CD4-positive, alpha-beta T cell treated with Interleukin-21 for 1 hour (primary cell): ENCODE data around the gene GDAP2.
"Not testable (repeated sequence)": the region's sequence is repeated elsewhere in the genome, so short reads cannot be mapped to it uniquely, and the experiment has no call there.

Experiments used
- DNase-seq: peaks from one replicate; pipeline ENCODE4 v3.0.0-alpha.2; 2020

GDAP2 gene, protein sequence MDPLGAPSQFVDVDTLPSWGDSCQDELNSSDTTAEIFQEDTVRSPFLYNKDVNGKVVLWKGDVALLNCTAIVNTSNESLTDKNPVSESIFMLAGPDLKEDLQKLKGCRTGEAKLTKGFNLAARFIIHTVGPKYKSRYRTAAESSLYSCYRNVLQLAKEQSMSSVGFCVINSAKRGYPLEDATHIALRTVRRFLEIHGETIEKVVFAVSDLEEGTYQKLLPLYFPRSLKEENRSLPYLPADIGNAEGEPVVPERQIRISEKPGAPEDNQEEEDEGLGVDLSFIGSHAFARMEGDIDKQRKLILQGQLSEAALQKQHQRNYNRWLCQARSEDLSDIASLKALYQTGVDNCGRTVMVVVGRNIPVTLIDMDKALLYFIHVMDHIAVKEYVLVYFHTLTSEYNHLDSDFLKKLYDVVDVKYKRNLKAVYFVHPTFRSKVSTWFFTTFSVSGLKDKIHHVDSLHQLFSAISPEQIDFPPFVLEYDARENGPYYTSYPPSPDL

GRCh38 chr1:117929343-117930172 is at the start of gene GDAP2, which contains the start of gene WDR3:
GDAP2 (minus strand) TSS chr1:117929621; CDS start chr1:117920357, 9,264 bp downstream.
WDR3 (plus strand) TSS chr1:117929739; CDS start chr1:117933320, 3,581 bp downstream.
- peak; percentile 96 for DNase-seq

DNA sequence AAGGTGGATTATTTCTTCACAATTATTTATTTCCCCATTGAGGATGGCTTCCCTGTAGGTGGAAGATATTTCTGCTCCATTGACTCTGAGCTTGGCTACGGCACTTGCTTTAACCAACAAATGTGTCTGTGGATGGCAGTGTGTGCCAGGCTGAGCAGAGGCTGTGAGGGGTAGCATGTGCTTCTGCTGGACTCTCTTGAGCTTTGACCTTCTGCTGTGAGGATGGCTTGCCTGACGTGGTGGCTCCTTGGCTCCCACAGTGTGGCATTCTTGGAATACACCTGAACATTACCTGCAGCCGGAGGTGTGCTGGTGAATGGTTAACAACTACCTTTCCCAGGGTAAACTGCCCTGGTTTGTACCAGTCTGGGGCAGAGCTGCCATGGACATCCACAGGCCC is 47.0 kb upstream of the GDAP2 start:
- no peak for DNase-seq

- DNase-seq: no peak
Observed at GRCh38 chr1:117971777-117972176, 42.4 kb upstream of the GDAP2 start.

- no peak for DNase-seq
Observed at GRCh38 chr1:117970252-117970651, 40.8 kb upstream of the GDAP2 start.

DNA sequence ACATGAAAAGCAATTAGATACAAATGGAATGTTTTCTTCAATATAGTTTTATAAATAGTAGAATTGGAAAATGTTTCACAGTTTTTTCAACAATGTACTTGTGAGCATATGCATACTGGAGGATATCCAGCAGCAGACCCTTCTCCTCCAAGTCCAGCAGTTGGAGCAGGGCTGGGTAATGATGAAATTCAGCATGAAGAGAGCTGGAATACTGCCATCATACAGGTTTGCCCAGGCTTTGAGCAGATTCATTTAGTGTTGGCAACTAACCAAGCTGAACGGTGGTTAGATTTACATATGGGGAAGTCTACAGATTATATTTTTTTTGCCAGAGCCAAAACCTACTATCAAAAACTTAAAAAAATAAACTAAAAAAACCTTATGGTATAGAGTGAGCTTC is 38.5 kb upstream of the GDAP2 start:
- no peak for DNase-seq

DNA sequence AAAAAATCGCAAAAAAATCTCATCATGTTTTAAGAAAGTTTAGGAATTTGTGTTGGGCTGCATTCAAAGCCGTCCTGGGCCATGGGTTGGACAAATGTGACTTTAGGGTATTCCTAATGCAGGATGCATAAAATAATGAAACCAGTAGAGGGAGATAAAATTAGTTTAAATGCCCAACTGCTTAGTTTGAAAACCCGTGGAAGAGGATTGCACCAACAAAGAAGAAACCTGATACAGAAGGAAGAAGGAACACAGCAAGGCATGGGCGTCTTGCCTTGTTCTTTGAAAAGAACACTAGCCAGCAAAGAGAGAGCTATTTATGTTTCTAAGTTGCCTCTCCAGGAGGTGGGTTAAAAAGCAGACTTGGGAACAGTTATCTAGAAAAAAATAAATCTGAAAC is 38.1 kb upstream of the GDAP2 start:
- DNase-seq: no peak

DNA sequence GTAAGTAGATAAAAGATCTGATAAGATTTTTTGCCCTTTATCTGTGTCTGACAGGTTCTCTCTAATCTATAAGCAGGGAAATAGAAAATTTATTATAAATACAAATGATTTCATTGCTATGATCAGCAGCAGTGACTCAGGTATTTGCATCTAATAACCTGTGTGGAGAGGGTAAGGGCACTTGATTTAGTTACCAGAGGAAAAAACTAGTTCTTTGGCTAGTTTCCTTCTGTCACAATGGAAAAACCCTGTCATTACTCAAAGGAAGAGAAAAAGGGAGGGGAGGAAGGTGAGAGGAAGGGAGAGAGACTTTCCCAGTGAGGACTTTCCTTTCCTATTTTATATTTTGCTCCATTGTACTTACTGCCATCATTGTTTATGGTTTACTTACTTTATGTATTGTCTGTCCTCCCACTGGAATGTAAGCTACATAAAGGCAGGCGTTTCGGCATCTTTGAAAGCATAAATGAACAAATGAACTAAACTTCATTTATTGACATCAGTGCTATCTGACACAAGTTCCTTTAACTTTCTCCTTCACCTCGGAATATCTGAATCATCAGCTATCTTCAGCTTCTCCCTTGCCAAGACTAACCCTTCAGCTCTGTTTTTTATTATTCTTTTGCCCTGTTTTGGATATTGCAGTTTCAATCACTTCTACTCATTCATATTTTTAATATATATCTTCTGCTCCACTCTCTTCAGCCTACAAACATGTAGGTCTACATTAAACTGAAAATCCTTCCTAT is 35.0 kb upstream of the GDAP2 start:
- no peak for DNase-seq

DNA sequence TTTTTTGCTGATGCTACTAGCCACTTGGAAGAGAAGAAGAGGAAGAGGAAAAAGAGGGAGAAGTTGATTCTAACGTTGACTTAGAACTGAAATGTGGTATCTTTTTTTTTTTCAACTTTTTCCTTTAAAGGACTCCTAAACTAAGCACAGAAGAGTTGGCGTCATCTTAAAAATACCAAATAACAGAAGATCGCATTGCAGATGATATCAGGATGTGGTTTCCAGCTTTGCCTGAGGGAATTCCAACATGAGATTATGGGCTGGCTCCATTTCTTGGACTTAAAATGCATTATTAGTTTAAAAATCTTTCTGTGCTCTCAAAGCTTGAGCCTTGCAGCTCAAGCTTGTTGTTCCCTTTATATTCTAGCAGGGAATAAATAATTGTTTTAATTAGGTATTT is 29.9 kb upstream of the GDAP2 start:
- DNase-seq: no peak

GRCh38 chr1:117952386-117952785 is 23.0 kb upstream of the GDAP2 start:
- DNase-seq: no peak

DNA sequence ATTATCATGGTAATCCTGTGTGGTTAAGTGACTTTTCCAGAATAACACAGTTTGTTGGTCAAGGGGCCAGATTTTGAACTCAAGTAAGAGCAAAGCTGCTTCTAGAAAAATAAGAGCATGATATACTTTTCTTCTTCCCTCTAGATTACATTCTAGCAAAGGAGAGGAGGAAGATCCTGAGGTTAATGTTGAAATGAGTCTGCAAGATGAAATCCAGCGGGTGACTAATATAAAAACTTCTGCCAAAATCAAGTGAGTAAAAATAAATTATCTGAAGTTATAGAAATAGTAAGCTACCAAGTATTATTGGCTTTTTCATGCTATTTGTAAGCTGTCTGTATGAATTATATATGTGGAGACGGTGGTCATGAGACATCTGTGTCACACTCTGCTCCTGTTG is 12.9 kb upstream of the GDAP2 start:
- no peak for DNase-seq

GRCh38 chr1:117933769-117934168 is 4.3 kb upstream of the GDAP2 start:
- no peak for DNase-seq

DNA sequence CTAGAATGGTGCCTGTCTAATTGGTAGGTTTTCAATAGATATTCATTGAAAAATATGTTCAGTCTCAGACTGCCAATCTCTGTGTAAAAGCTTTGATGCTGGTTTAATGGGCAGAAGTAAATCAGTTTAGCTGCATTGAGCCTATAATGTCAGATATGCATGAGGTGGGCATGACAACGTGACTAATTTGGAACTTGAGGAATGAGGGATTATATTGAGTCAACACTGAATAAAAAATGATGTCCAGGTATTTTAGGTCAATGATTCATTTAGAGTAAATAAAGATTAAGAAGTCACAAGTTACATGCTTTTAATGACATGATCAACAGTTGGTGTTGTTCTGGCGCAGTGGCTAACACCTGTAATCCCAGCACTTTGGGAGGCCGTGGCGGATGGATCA is 3.2 kb upstream of the GDAP2 start:
- DNase-seq: no peak

GRCh38 chr1:117930484-117930883 is 1.1 kb upstream of the GDAP2 start:
- no peak for DNase-seq

- no peak for DNase-seq
Observed at GRCh38 chr1:117930173-117930447, 689 bp upstream of the GDAP2 start.

DNA sequence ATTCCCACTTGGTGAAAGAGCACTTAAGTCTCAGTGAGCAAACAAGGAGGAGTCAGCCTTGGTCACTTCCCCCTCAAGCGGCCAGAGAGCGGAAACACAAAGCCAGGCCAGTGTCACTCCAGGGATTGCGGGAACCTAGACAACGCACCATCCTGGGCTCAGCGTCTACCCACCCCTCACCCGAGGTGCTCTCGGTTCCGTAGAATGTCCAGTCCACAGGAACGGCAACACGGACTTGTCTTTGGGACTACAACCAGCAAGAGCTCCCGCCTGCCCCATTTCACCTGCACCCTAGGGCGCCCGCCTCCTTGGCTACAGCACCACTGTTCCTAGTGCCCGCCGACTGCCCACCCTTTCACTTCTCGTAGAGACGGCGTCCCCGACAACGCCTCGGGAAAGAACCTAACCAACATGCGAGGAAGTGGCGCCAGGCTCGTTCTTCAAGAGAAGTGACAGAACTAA is 509 bp downstream of the GDAP2 start:
- peak; percentile 60 for DNase-seq

GRCh38 chr1:117925981-117926380 is 3.4 kb downstream of the GDAP2 start:
- DNase-seq: no peak

DNA sequence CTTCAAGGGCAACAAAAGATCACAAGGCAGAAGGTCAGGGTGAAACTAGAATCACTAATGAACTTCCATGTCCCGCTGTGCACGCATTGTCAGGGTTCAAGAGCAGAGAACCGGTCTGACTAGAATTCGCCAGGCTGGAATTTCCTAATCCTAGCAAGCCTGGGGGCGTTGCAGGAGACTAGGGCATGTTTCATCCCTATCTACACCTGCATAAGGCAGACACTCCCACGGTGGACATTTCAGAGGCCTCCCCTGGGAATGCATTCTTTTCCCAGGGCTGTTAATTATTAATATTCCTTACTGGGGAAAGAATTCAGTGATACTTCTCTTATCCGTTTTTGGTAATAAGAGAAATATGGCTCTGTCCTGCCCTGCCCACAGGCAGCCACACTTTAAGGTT is 6.7 kb downstream of the GDAP2 start:
- not testable (repeated sequence) for DNase-seq

DNA sequence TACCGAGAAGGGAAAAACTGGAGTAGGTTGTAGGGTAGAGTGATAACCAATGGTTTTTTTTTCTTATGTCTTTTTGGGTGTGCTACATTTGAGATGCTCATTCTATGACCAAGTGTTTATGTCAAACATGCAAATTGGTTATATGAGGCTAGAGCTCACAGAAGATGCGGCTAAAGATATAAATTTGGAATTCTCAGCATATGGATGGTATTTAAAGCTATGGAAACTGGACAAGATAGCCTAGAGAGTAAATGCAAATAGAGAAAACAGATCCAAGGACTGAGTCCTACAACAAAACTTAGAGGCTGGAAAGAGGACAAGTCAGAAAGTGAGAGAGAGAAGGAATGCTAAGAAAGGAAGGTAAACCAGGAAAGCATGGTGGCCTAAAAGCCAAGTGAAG is 7.4 kb downstream of the GDAP2 start:
- no peak for DNase-seq

- no peak for DNase-seq
Observed at GRCh38 chr1:117919376-117919775, 10.0 kb downstream of the GDAP2 start.

GRCh38 chr1:117911051-117911450 is 18.4 kb downstream of the GDAP2 start:
- no peak for DNase-seq

- no peak for DNase-seq
Observed at GRCh38 chr1:117905019-117905418, 24.4 kb downstream of the GDAP2 start.

- no peak for DNase-seq
Observed at GRCh38 chr1:117904485-117904884, 24.9 kb downstream of the GDAP2 start.

- no peak for DNase-seq
Observed at GRCh38 chr1:117902944-117903343, 26.5 kb downstream of the GDAP2 start.
